Type B pancreatic cell (in vitro differentiated cells): ENCODE data around the gene ATP6V0E2. TPM values are rescaled to one million over a fixed set of nuclear protein-coding genes. Genes with fewer than 3 reads are reported as not detected.

Experiments
- total RNA-seq: library from RNA; stranded (reverse); gene quantifications from 2 replicates; pipeline ENCODE4 v1.2.1, GENCODE V29; 2021; ENCODE audit warnings: low replicate concordance

The ATP6V0E2 gene
- total RNA-seq, 1 donor from 2014 or later = 36.8 TPM

Other genes starting within 250 kb of the ATP6V0E2 start
- gene ZNF467, start 100.4 kb upstream of the ATP6V0E2 start, total RNA-seq = 16.7 and 17.6 TPM in 2 replicates
- gene ZNF862, start 35.6 kb upstream of the ATP6V0E2 start, total RNA-seq = 21.2 and 23.9 TPM in 2 replicates